ENCODE data around the gene RNF145. TPM values are rescaled to one million over a fixed set of nuclear protein-coding genes. Genes with fewer than 3 reads are reported as not detected.

The RNF145 gene
- total and polyA plus RNA-seq, 4 donors = 70.0 to 240 (median 177) TPM

GRCh38 chr5:159190170-159190569 is 19.2 kb downstream of the RNF145 start:
- H3K9ac ChIP-seq (ENCODE audit: insufficient read depth in 1 of 2, low read length in 2 of 2) = no peak overlapping the region
- no peak for ATAC-seq (ENCODE audit: insufficient read depth, low FRiP score)
- no peak overlapping the region for H3K4me3 ChIP-seq
- no peaks in the 10 kb centered on the region for H3K9me3 ChIP-seq (ENCODE audit: control insufficient read depth in 4 of 4, insufficient read depth in 3 of 4, low read length in 3 of 4)
- TF ChIP-seq, protein P1, sequence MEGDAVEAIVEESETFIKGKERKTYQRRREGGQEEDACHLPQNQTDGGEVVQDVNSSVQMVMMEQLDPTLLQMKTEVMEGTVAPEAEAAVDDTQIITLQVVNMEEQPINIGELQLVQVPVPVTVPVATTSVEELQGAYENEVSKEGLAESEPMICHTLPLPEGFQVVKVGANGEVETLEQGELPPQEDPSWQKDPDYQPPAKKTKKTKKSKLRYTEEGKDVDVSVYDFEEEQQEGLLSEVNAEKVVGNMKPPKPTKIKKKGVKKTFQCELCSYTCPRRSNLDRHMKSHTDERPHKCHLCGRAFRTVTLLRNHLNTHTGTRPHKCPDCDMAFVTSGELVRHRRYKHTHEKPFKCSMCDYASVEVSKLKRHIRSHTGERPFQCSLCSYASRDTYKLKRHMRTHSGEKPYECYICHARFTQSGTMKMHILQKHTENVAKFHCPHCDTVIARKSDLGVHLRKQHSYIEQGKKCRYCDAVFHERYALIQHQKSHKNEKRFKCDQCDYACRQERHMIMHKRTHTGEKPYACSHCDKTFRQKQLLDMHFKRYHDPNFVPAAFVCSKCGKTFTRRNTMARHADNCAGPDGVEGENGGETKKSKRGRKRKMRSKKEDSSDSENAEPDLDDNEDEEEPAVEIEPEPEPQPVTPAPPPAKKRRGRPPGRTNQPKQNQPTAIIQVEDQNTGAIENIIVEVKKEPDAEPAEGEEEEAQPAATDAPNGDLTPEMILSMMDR (IDR thresholded peaks at IDR 0.05; ENCODE audit: control extremely low read depth, extremely low read depth) = no peak
- peak overlapping the region in 1 of 2 donors; percentile 12 for H3K27ac ChIP-seq (ENCODE audit: low read depth in 1 of 2, low read length in 1 of 2)
- no peak for DNase-seq
- peaks cover 0 to 10% (median 3%) of the 10 kb centered on the region in 5 donors for H3K4me1 ChIP-seq (ENCODE audit: control insufficient read depth in 5 of 5, insufficient read depth in 5 of 5, low read length in 5 of 5)
- WGBS, 2 donors = 96 to 97% methylated on average over 3 of the region's 3 CpGs
- H3K36me3 ChIP-seq (ENCODE audit: control insufficient read depth in 4 of 4, insufficient read depth in 4 of 4, low read length in 4 of 4) = peaks cover 9 to 28% (median 12%) of the 10 kb centered on the region in 4 donors
- H3K27me3 ChIP-seq (ENCODE audit: control insufficient read depth in 3 of 3, insufficient read depth in 3 of 3, low read length in 2 of 3) = no peaks in the 10 kb centered on the region

DNA sequence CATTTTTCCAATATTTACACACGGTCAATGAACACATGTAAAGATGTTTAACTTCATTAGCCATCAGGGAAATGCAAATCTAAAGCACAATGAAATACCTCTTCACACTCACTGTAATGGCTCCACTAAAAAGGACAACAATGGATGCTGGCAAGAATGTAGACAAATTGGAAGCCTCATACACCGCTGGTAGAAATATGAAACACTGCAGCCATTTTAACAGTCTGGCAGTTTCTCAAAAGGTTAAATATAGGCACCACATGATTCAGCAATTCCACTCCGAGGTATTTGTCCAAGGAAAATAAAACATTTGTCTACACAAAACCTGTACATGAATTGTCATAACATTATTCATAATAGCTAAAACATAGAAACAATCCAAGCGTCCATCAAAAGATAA is 20.0 kb downstream of the RNF145 start:
- peaks cover 3 to 18% (median 9%) of the 10 kb centered on the region in 5 donors for H3K4me1 ChIP-seq (ENCODE audit: control insufficient read depth in 5 of 5, insufficient read depth in 5 of 5, low read length in 5 of 5)
- H3K27me3 ChIP-seq (ENCODE audit: control insufficient read depth in 3 of 3, insufficient read depth in 3 of 3, low read length in 2 of 3) = no peaks in the 10 kb centered on the region
- ATAC-seq (ENCODE audit: insufficient read depth, low FRiP score) (no peak), DNase-seq (no peak)
- no peak overlapping the region for H3K9ac ChIP-seq (ENCODE audit: insufficient read depth in 1 of 2, low read length in 2 of 2)
- TF ChIP-seq, protein P1 (IDR thresholded peaks at IDR 0.05; ENCODE audit: control extremely low read depth, extremely low read depth) = no peak
- no peaks in the 10 kb centered on the region for H3K9me3 ChIP-seq (ENCODE audit: control insufficient read depth in 4 of 4, insufficient read depth in 3 of 4, low read length in 3 of 4)
- WGBS, 2 donors = 61 to 71% methylated on average over 4 of the region's 4 CpGs
- no peak overlapping the region for H3K27ac ChIP-seq (ENCODE audit: low read depth in 1 of 2, low read length in 1 of 2)
- H3K36me3 ChIP-seq (ENCODE audit: control insufficient read depth in 4 of 4, insufficient read depth in 4 of 4, low read length in 4 of 4) = peaks cover 8 to 24% (median 12%) of the 10 kb centered on the region in 4 donors
- H3K4me3 ChIP-seq = no peak overlapping the region

DNA sequence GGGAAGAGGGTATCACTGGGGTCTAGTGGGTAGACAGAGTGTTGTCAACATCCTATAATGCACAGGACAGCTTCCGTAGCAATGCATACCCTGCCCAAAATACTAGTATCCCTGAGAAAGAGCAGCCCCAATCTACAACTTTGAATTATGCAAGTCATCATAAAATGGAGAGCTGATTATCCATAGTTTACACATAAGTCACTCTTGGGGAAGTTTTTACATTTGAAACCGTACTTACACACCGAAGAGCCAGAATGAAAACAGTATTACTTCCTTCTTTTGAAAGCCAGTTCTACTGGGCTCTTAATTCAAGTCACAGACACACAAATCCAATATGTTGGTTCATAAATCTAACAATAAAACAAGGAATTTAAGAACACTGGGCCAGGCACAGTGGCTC is 21.6 kb downstream of the RNF145 start:
- DNase-seq = no peak
- H3K9ac ChIP-seq (ENCODE audit: insufficient read depth in 1 of 2, low read length in 2 of 2) = no peak overlapping the region
- H3K4me3 ChIP-seq = no peak overlapping the region
- TF ChIP-seq, protein P1 (IDR thresholded peaks at IDR 0.05; ENCODE audit: control extremely low read depth, extremely low read depth) = no peak
- no peaks in the 10 kb centered on the region for H3K9me3 ChIP-seq (ENCODE audit: control insufficient read depth in 4 of 4, insufficient read depth in 3 of 4, low read length in 3 of 4)
- peak overlapping the region in 1 of 2 donors; percentile 68 for H3K27ac ChIP-seq (ENCODE audit: low read depth in 1 of 2, low read length in 1 of 2)
- H3K36me3 ChIP-seq (ENCODE audit: control insufficient read depth in 4 of 4, insufficient read depth in 4 of 4, low read length in 4 of 4) = peaks cover 4 to 14% (median 8%) of the 10 kb centered on the region in 4 donors
- H3K27me3 ChIP-seq (ENCODE audit: control insufficient read depth in 3 of 3, insufficient read depth in 3 of 3, low read length in 2 of 3) = no peaks in the 10 kb centered on the region
- ATAC-seq (ENCODE audit: insufficient read depth, low FRiP score) = no peak
- peaks cover 3 to 34% (median 13%) of the 10 kb centered on the region in 5 donors for H3K4me1 ChIP-seq (ENCODE audit: control insufficient read depth in 5 of 5, insufficient read depth in 5 of 5, low read length in 5 of 5)
- WGBS, 2 donors = 61 to 70% methylated on average over 3 of the region's 3 CpGs

DNA sequence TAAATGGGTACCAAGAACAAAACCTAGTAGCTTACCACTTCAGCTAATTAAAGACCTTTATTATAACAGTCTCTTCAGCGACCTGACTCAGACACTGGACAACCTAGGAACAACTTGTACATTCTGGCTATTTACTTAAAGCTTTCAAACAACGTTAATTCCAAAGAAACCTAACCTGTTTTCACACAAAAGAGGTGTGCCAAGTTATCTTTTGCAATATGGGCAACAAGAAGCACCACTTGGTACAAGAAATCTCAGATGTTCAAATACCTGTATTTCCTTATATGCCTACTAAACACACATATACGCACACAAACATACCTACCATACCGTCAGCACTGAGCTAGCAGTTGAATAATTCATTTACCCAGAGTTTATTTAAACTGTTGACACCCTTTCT is 23.0 kb downstream of the RNF145 start:
- no peaks in the 10 kb centered on the region for H3K9me3 ChIP-seq (ENCODE audit: control insufficient read depth in 4 of 4, insufficient read depth in 3 of 4, low read length in 3 of 4)
- peaks cover 3 to 48% (median 17%) of the 10 kb centered on the region in 5 donors for H3K4me1 ChIP-seq (ENCODE audit: control insufficient read depth in 5 of 5, insufficient read depth in 5 of 5, low read length in 5 of 5)
- H3K27me3 ChIP-seq (ENCODE audit: control insufficient read depth in 3 of 3, insufficient read depth in 3 of 3, low read length in 2 of 3) = no peaks in the 10 kb centered on the region
- peaks cover 4 to 14% (median 8%) of the 10 kb centered on the region in 4 donors for H3K36me3 ChIP-seq (ENCODE audit: control insufficient read depth in 4 of 4, insufficient read depth in 4 of 4, low read length in 4 of 4)
- DNase-seq = peak in 2 of 3 donors; percentile 49 to 65
- TF ChIP-seq, protein P1 (IDR thresholded peaks at IDR 0.05; ENCODE audit: control extremely low read depth, extremely low read depth) = no peak
- ATAC-seq (ENCODE audit: insufficient read depth, low FRiP score) = peak; percentile 84
- WGBS, 2 donors = 69 to 90% methylated on average over 4 of the region's 4 CpGs
- H3K4me3 ChIP-seq = no peak overlapping the region
- peak overlapping the region in 1 of 2 donors; percentile 2 for H3K27ac ChIP-seq (ENCODE audit: low read depth in 1 of 2, low read length in 1 of 2)
- no peak overlapping the region for H3K9ac ChIP-seq (ENCODE audit: insufficient read depth in 1 of 2, low read length in 2 of 2)
